ENCODE results near the gene XPR1.

GRCh38 chr1:180925471-180926051 lies 293.7 kb downstream of the XPR1 start:
- TF ChIP-seq, protein P1, sequence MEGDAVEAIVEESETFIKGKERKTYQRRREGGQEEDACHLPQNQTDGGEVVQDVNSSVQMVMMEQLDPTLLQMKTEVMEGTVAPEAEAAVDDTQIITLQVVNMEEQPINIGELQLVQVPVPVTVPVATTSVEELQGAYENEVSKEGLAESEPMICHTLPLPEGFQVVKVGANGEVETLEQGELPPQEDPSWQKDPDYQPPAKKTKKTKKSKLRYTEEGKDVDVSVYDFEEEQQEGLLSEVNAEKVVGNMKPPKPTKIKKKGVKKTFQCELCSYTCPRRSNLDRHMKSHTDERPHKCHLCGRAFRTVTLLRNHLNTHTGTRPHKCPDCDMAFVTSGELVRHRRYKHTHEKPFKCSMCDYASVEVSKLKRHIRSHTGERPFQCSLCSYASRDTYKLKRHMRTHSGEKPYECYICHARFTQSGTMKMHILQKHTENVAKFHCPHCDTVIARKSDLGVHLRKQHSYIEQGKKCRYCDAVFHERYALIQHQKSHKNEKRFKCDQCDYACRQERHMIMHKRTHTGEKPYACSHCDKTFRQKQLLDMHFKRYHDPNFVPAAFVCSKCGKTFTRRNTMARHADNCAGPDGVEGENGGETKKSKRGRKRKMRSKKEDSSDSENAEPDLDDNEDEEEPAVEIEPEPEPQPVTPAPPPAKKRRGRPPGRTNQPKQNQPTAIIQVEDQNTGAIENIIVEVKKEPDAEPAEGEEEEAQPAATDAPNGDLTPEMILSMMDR (IDR thresholded peaks at IDR 0.05): no peak
- TF ChIP-seq POLR2A (IDR thresholded peaks at IDR 0.05): no peak
